HepG2 (cell line): ENCODE measurements around the gene OTUD1. TPM values are rescaled to one million over a fixed set of nuclear protein-coding genes. Genes with fewer than 3 reads are reported as not detected.

Experiments used
- DNMT1 ChIP-seq: sonication (generic); formaldehyde crosslinking; IDR thresholded peaks from 2 replicates; pipeline ENCODE4 v1.5.1; 2020; ENCODE audit warnings: mild to moderate bottlenecking, missing genetic modification reagents
- FOXK1 ChIP-seq: sonication (generic); formaldehyde crosslinking; IDR thresholded peaks from 2 replicates; pipeline ENCODE4 v1.4.0; 2020; ENCODE audit warnings: low read depth, missing genetic modification reagents, borderline replicate concordance
- HCFC1 ChIP-seq: fragments of 150-350 bp; IDR thresholded peaks from 2 replicates; pipeline ENCODE4 v1.6.1; 2014; ENCODE audit warnings: low read depth, low read length
- JUN ChIP-seq: sonication (generic); formaldehyde crosslinking; IDR thresholded peaks from 2 replicates; pipeline ENCODE4 v1.4.0; 2020; ENCODE audit warnings: mild to moderate bottlenecking, missing genetic modification reagents
- RFXAP ChIP-seq: sonication (generic); formaldehyde crosslinking; IDR thresholded peaks from 2 replicates; pipeline ENCODE4 v1.4.0; 2020; ENCODE audit warnings: missing genetic modification reagents, borderline replicate concordance
- SMC3 ChIP-seq: IDR thresholded peaks from 2 replicates; pipeline ENCODE4 v1.6.1; 2011; ENCODE audit warnings: low read length, improper control_type of control experiment
- SP2 ChIP-seq: sonication (generic); formaldehyde crosslinking; IDR thresholded peaks from 2 replicates; pipeline ENCODE4 v1.5.1; 2020; ENCODE audit warnings: mild to moderate bottlenecking, missing genetic modification reagents
- THAP11 ChIP-seq: IDR thresholded peaks from 2 replicates; pipeline ENCODE4 v1.6.1; 2016; ENCODE audit warnings: missing biosample characterization, missing genetic modification reagents
- TMF1 ChIP-seq: sonication (generic); formaldehyde crosslinking; IDR thresholded peaks from 2 replicates; pipeline ENCODE4 v1.8.1; 2022; ENCODE audit warnings: low read depth, missing genetic modification reagents
- ZNF281 ChIP-seq: sonication (generic); formaldehyde crosslinking; IDR thresholded peaks from 2 replicates; pipeline ENCODE4 v1.4.0; 2020; ENCODE audit warnings: missing genetic modification reagents, borderline replicate concordance
- ZNF331 ChIP-seq: sonication (generic); formaldehyde crosslinking; IDR thresholded peaks from 2 replicates; pipeline ENCODE4 v1.4.0; 2020; ENCODE audit warnings: missing genetic modification reagents
- ZNF570 ChIP-seq: sonication (generic); formaldehyde crosslinking; IDR thresholded peaks from 2 replicates; pipeline ENCODE4 v1.4.0; 2020; ENCODE audit warnings: mild to moderate bottlenecking, missing genetic modification reagents, borderline replicate concordance
- ZNF577 ChIP-seq: sonication (generic); formaldehyde crosslinking; IDR thresholded peaks from 2 replicates; pipeline ENCODE4 v1.4.0; 2020; ENCODE audit warnings: mild to moderate bottlenecking, low read depth, missing genetic modification reagents, borderline replicate concordance
- ZSCAN25 ChIP-seq: sonication (generic); formaldehyde crosslinking; IDR thresholded peaks from 2 replicates; pipeline ENCODE4 v1.8.0; 2022; ENCODE audit warnings: mild to moderate bottlenecking, missing genetic modification reagents
- polyA plus RNA-seq, 8 experiments: library from polyadenylated mRNA; depleted of rRNA in 3 of 8; stranded (reverse) in 7 of 8; unstranded in 1 of 8; fragments of >200 nt; fragmentation: Illumina TruSeq in 4 of 8; extraction: Trizol in 4 of 8; gene quantifications; 2 replicates each; pipeline versions ENCODE4 v1.2.1 to v1.2.3, GENCODE V29; 2011 to 2016; ENCODE audit warnings: low read depth in 4 of 8, missing spikeins in 1 of 8, mixed read lengths in 1 of 8; ENCODE audit not compliant: insufficient read depth in 1 of 8
- total RNA-seq, 5 experiments: library from RNA; depleted of rRNA; stranded (reverse); fragments of >200 nt; fragmentation: Illumina TruSeq; extraction: Trizol; gene quantifications; 2 replicates each; pipeline ENCODE4 v1.2.3, GENCODE V29; 2016; ENCODE audit warnings: low read depth in 1 of 5
- TF ChIP-seq, protein P1 (sequence below): sonication (generic); formaldehyde crosslinking; IDR thresholded peaks from 2 replicates; pipeline ENCODE4 v1.4.0; 2020; ENCODE audit warnings: missing genetic modification reagents, low read depth, mild to moderate bottlenecking, borderline replicate concordance
- TF ChIP-seq, protein P2 (sequence below): sonication (generic); formaldehyde crosslinking; IDR thresholded peaks from 2 replicates; pipeline ENCODE4 v1.4.0; 2020; ENCODE audit warnings: missing genetic modification reagents, borderline replicate concordance

OTUD1 gene
- total and polyA plus RNA-seq, 2 of the 13 experiments (the other 11 are each of a cell fraction or from before 2014, with no cell fraction given), result 1.2 to 1.4 TPM

GRCh38 chr10:23438547-23439451 is at the start of gene OTUD1 (continued):
- 0 out of 2 replicates have a peak, but pooled peaks have one; percentile 22 for TF ChIP-seq THAP11 (CRISPR knock-in tag)
- no peak for TF ChIP-seq TMF1 (CRISPR knock-in tag)
- peak; percentile 91; the same call in 1 of the 2 replicates for TF ChIP-seq FOXK1 (CRISPR knock-in tag)
- TF ChIP-seq ZNF570 (CRISPR knock-in tag), result no peak
- no peak for TF ChIP-seq ZNF331 (CRISPR knock-in tag)
- no peak for TF ChIP-seq SP2 (CRISPR knock-in tag)
- TF ChIP-seq, protein P1, sequence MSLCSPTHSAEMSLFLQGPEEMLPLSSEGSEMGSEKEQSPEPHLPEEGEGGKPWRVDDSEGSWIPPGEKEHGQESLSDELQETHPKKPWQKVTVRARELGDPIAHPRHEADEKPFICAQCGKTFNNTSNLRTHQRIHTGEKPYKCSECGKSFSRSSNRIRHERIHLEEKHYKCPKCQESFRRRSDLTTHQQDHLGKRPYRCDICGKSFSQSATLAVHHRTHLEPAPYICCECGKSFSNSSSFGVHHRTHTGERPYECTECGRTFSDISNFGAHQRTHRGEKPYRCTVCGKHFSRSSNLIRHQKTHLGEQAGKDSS, result no peak
- TF ChIP-seq SMC3, result no peak
- 0 out of 2 replicates have a peak, but pooled peaks have one; percentile 35 for TF ChIP-seq RFXAP (CRISPR knock-in tag)
- no peak for TF ChIP-seq ZNF577
- TF ChIP-seq ZNF281 (CRISPR knock-in tag), result peak; percentile 5; the same call in 1 of the 2 replicates
- TF ChIP-seq JUN, result no peak
- TF ChIP-seq DNMT1 (CRISPR knock-in tag), result no peak
- TF ChIP-seq, protein P2, sequence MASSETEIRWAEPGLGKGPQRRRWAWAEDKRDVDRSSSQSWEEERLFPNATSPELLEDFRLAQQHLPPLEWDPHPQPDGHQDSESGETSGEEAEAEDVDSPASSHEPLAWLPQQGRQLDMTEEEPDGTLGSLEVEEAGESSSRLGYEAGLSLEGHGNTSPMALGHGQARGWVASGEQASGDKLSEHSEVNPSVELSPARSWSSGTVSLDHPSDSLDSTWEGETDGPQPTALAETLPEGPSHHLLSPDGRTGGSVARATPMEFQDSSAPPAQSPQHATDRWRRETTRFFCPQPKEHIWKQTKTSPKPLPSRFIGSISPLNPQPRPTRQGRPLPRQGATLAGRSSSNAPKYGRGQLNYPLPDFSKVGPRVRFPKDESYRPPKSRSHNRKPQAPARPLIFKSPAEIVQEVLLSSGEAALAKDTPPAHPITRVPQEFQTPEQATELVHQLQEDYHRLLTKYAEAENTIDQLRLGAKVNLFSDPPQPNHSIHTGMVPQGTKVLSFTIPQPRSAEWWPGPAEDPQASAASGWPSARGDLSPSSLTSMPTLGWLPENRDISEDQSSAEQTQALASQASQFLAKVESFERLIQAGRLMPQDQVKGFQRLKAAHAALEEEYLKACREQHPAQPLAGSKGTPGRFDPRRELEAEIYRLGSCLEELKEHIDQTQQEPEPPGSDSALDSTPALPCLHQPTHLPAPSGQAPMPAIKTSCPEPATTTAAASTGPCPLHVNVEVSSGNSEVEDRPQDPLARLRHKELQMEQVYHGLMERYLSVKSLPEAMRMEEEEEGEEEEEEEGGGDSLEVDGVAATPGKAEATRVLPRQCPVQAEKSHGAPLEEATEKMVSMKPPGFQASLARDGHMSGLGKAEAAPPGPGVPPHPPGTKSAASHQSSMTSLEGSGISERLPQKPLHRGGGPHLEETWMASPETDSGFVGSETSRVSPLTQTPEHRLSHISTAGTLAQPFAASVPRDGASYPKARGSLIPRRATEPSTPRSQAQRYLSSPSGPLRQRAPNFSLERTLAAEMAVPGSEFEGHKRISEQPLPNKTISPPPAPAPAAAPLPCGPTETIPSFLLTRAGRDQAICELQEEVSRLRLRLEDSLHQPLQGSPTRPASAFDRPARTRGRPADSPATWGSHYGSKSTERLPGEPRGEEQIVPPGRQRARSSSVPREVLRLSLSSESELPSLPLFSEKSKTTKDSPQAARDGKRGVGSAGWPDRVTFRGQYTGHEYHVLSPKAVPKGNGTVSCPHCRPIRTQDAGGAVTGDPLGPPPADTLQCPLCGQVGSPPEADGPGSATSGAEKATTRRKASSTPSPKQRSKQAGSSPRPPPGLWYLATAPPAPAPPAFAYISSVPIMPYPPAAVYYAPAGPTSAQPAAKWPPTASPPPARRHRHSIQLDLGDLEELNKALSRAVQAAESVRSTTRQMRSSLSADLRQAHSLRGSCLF (CRISPR knock-in tag), result no peak
- no peak for TF ChIP-seq HCFC1
- TF ChIP-seq ZSCAN25, result no peak
